HK-2 (cell line): ENCODE measurements around the gene STXBP5.

ENCODE experiments used
- DNase-seq: peaks from one replicate; pipeline ENCODE4 v3.0.0-alpha.2; 2018; ENCODE audit not compliant: unreplicated experiment

Gene STXBP5

DNA sequence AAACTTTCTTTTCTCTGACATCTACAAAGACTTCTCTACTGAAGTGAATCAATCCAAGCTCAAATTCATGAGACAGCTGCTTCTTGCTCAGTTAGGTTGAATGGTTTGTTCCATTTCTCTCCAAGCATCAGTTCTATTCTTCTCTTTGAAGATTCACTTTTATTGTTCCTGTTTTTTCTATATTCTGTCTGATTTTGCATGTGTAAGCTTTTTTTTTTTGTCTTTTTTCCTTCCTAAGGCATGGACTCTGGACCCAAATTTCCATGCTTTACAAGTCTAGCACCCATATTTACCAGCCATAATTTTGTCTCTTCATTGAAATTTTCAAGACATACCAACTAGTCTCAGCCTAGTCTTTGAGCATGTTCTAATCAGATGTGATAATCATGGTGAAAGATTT, 25.9 kb upstream of the STXBP5 start:
- no peak for DNase-seq

- no peak for DNase-seq
These were observed 24.4 kb upstream of the STXBP5 start for GRCh38 chr6:147179809-147180208.

GRCh38 chr6:147180926-147181325, 23.3 kb upstream of the STXBP5 start:
- DNase-seq: no peak

DNA sequence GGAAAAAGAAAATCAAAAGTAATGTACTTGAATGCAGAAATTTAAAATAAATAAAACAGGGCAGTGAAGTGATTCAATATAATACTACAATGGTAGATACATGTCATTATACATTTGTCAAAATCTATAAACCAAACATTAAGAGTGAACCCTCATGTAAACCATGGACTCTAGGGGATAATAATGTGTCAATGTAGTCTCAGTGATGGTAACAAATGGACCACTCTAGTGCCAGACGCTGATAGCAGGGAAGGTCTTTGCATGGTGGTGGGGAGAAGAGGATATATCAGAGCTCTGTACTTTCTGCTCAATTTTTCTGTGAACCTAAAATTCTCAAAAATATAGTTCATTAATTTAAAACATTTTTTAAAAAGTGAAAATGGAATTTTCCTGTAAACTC, 19.8 kb upstream of the STXBP5 start:
- no peak for DNase-seq

GRCh38 chr6:147185216-147185615, 19.0 kb upstream of the STXBP5 start:
- no peak for DNase-seq

DNA sequence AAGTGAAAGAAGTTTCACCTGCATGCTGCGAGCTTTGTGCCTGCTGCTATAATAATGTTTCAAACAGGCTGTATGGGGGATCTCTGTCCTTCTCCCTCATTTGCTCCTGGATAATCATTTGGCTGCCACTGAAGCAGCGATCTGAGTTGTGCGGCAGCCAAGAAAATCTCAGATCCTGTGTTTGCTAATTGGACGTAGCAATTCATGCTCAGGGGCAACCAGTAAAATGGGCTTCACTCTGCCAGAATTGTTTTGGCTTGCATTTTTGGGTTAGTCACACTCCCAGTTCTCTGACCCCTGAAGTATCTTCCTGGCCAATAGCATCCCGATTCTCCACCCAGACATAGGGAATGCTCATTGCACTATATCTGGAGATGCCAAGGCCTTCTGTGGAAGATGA, 13.7 kb upstream of the STXBP5 start:
- DNase-seq: no peak

- no peak for DNase-seq
These were observed 11.8 kb upstream of the STXBP5 start for GRCh38 chr6:147192278-147192911.

DNA sequence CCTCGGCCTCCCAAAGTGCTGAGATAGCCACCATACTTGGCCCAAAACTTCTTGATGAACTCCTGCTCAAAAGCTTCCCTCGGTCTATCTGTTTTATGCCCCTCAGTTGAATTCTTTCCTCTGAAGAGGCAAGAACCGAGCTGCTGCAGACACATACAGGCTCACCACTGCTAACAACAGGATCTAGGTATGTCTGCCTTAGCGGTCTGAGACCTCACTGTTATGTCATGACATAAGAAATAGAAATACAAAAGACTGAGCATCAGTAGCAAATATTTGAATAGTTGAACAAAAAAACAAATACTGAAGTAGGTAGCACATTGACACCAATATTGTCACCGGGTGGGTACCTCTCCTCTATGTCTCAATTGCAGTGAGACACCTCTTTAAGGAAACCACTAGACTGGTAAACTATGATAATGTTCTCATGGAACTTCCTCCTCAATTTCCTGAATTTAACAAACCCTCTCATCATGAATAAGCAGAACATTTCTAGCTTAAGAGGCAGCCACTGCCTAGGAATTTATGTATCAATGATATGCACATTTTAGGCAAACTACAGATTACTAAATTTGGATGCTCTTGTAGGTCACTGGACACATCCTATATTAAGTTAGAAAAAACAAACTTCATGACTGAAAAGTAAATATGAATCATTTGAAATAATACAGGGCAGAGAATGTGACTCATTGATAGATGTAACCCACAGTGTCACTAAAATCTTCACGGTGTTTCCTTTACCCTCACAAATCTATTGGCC, 9.4 kb upstream of the STXBP5 start:
- no peak for DNase-seq

DNA sequence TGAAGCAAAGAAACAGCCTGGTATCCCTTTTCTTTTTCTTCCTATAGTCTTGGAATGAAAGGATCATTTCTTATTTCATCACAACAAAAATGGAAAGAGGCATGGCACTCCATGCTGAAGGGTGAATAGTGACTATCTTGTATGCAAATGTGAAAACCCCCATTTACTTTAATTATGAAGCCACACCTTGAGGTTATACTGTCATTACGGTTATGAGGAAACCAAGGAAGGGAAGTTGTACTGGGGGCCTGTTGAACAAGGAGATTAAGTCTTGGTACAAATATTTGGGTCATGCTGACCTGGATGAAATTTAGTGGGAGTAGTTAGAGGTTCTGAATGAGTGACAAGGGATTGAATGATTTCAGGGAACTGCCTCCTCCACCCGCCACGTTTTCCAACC, 8.7 kb upstream of the STXBP5 start:
- DNase-seq: no peak

- no peak for DNase-seq
These were observed 8.2 kb upstream of the STXBP5 start for GRCh38 chr6:147195987-147196386.

DNA sequence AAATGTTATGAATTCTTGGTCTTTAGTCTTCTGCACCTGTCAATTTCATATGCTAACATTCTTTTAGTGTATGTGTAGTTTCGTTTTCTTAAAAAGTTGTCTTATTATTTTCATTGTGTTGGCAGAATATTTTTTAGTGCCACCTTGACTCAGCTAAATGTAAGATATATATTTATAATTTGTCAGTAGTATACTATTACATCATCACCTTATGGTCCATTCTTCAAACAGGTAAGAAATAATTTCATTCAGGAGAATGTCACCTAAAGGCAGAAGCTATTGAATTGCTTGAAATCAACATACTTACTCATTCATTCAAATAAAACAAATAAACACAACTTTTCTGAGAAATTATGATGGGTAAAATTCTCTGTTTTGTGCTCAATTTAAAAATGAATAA, 3.5 kb upstream of the STXBP5 start:
- DNase-seq: no peak

- DNase-seq: no peak
These were observed 2.2 kb upstream of the STXBP5 start for GRCh38 chr6:147201885-147202515.

DNA sequence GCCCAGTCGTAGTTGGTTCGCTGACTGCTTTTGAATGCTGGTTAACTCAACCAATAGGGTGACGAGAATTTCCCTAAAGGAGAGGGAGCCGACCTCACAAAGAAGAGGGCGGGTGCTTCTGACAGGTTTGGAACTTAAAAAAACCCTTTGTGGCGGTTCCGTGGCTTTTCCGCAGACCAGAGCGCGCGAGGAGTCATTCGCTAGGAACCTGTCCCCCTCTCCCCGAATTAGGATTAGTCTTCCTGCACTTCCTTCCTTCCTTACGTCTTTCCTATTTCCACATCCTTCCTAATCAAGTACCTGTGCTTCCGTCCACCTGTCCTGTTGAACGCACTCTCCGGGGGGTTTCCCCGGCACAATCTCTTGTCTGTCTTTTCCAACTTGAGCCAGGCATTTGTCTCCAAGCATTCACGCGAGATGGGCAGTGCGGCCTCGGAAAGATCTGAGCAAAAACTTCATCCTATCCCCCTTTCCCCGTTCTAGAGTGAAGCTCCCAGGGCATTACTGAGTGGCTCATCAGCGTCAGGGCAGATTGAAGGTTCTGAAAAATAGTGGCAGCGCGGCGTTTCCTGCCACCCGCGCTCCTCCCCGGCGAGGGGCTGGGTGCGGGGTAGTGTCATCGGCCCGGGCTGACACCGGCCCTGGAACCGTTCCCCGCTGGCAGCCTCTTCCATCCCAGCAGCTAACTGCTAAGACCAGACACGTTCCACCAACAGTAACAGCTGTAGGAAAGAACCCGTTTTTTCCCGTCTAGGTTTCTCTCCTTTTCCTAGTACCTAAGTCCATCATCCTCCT, 1.5 kb upstream of the STXBP5 start:
- peak; percentile 75 for DNase-seq

GRCh38 chr6:147203311-147204059, 732 bp upstream of the STXBP5 start:
- peak; percentile 72 for DNase-seq

DNA sequence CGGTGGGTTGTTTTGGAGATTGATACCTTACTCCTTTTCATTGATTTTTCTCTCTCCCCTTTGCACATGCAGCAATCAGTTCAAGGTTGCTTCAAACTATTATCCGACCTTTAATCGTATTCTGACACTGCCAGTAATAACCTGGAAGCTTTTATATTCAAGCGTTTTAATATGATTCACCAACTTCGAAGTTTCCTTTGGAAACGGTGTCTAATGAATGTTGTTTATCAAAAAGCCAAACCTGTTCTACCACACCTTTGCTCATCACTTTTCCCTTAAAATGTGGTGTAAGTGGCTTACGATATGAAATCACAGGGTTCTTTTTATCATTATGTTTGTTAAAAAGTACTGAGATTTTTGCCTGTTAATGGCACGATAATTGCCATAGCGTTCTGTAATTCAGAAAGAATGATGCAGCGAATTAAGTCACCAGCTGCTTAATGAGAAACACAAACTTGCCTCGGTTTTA, 660 bp downstream of the STXBP5 start:
- DNase-seq: no peak

- DNase-seq: no peak
These were observed 1.7 kb downstream of the STXBP5 start for GRCh38 chr6:147205690-147206600.

DNA sequence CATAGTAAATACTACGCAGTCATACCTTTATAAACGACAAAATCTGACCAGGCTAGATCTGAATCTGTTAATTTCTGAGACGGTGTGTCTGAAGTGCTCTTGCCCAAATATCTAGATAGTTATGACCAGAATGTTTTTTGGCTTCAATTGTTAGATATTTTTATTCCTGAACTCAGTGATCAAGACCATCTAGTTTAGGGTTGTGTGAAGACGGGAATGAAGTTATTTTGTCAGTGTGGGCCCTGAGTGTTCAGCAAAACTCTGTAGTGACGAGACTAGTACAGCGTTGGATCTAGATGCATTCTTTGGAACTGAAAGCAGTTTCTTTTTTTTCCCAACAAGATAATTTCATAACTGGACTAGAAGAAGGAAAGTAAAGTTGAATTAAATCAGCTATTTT, 3.1 kb downstream of the STXBP5 start:
- DNase-seq: no peak

DNA sequence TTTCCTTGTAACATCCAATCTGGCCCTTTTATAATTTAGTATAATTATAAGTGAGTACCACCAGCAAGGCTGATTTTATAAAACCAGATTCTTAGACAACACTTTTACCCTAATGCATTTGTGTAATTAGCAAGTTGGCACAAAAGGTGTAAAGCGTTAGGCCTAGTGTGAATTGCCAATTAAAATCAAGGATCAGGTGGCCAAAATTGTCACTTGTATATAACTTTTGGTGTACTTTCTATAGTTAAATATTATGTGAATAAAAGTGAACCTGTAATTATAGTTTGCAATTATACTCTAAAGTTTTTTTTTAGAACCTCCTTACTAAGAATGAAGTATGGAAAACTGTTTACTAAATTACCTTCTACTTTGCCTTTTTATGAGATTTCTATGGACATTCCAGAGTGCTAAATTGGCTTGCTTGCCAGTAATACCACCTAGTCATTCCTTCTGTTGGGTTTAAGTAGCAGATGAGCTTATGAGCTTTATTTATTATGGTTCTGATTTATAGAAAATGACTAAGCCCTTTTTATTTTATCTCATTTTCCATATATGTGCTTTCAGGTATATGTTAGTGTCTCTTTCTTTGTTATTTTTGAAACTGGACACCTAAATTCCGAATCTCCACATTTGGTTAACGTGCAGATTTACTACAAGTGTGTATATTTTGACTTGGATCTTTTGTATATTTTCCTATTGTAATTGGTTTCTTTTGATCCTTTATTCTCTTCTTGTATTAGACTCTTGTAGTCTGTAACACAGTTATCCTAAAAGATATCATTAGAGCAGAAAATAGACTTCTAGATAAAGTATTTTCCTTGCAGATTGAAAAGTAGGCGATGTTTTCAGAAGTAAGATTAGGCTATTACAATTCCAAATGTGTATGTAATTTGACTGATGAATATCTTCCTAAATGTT, 3.9 kb downstream of the STXBP5 start:
- no peak for DNase-seq

DNA sequence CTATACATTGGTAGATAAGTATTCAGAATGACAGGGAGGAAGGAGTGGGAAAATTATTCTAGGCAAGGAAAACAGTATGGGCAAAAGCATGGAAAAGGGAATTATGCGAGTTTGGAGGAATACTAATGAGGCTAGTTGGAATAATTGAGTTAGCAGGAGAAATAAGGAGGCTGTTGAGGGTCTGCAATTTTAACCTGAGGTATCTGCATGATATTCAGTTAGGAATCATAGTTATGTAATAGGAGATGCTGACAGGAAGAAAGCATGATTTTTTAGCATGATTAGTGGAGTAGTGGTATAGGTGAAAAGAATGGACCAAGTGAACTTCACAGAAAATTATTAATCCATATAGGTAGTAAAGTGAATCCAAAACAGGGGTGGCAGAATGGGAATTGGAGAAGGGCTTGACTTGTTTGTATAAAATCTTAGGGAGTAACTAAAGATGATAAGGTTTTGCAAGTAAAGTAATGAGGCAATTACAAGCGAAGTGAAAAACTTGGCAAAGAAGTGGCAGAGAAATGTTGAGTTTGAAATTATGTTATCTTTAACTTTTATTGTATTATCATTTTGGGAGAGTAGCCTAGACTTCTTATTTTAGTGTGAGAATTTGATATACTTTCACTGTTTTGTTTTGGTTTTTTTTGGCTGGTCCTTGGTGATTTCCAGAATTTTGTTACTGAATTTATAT, 5.7 kb downstream of the STXBP5 start:
- DNase-seq: no peak
